K562 (cell line): ENCODE data around the gene CABLES1. TPM values are rescaled to one million over a fixed set of nuclear protein-coding genes. Genes with fewer than 3 reads are reported as not detected.

Experiments
- ARHGAP35 ChIP-seq: fragments of 450-650 bp; IDR thresholded peaks from 2 replicates; pipeline ENCODE4 v1.6.1; 2018; ENCODE audit not compliant: partially characterized antibody
- L3MBTL2 ChIP-seq: fragments of 450-650 bp; IDR thresholded peaks from 2 replicates; pipeline ENCODE4 v1.6.1; 2016; ENCODE audit warnings: mild to moderate bottlenecking, moderate library complexity
- polyA plus RNA-seq, 8 experiments: library from polyadenylated mRNA; depleted of rRNA in 4 of 8; stranded (reverse) in 5 of 8; unstranded in 3 of 8; fragments of >200 nt; fragmentation: Nextera tagmentation in 2 of 8; fragmentation: Illumina TruSeq in 1 of 8; extraction: Ambion mirVana in 2 of 8; extraction: Trizol in 1 of 8; gene quantifications; 2 replicates each; pipeline versions ENCODE4 v1.2.1 to v1.2.3, GENCODE V29; 2011 to 2014; ENCODE audit warnings: inconsistent platforms in 1 of 8, missing spikeins in 1 of 8
- total RNA-seq, 7 experiments: library from RNA; depleted of rRNA in 6 of 7; stranded (reverse); fragments of >200 nt in 6 of 7; fragmentation: Illumina TruSeq in 2 of 7; extraction: Trizol in 2 of 7; gene quantifications; 2 replicates each; pipeline versions ENCODE4 v1.2.1 to v1.2.3, GENCODE V29; 2011 to 2021; ENCODE audit warnings: low replicate concordance in 1 of 7
- TF ChIP-seq, protein P1 (sequence below): fragments of 450-650 bp; IDR thresholded peaks from 2 replicates; pipeline ENCODE4 v1.6.1; 2016; ENCODE audit warnings: mild to moderate bottlenecking, moderate library complexity
- TF ChIP-seq, protein P2 (sequence below): fragments of 250-450 bp; sonication (Bioruptor Pico); IDR thresholded peaks from 2 replicates; pipeline ENCODE4 v1.4.0; 2020; ENCODE audit warnings: borderline replicate concordance
- TF ChIP-seq, protein P3 (sequence below), 2 experiments: fragments of 450-650 bp in 1 of 2; sonication (generic) in 1 of 2; formaldehyde crosslinking in 1 of 2; IDR thresholded peaks; 2 replicates each; pipeline versions ENCODE4 v1.7.1 to v1.9.0; 2016 to 2022; ENCODE audit warnings: inconsistent platforms in 1 of 2, mild to moderate bottlenecking in 1 of 2, missing genetic modification reagents in 1 of 2

Gene CABLES1
- total and polyA plus RNA-seq, 9 of the 15 experiments (the other 6 are each of a cell fraction or from before 2014, with no cell fraction given) = 0.04 to 0.10 (median 0.06) TPM; not detected in 3

DNA sequence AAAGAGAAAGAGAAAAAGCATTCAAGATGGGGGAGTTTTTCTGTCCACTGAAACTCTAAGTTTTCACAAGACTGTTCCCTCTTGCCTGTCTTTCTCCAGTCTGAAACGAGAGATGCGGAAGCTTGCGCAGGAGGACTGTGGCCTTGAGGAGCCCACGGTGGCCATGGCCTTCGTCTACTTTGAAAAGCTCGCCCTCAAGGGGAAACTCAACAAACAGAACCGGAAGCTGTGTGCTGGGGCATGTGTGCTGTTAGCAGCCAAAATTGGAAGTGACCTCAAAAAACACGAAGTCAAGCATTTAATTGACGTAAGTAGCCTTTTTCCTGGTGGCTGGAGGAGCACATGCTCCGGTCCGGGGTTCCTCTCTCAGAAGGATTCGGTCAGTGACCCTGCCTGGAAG, 118.3 kb downstream of the CABLES1 start (continued):
- TF ChIP-seq, protein P1, sequence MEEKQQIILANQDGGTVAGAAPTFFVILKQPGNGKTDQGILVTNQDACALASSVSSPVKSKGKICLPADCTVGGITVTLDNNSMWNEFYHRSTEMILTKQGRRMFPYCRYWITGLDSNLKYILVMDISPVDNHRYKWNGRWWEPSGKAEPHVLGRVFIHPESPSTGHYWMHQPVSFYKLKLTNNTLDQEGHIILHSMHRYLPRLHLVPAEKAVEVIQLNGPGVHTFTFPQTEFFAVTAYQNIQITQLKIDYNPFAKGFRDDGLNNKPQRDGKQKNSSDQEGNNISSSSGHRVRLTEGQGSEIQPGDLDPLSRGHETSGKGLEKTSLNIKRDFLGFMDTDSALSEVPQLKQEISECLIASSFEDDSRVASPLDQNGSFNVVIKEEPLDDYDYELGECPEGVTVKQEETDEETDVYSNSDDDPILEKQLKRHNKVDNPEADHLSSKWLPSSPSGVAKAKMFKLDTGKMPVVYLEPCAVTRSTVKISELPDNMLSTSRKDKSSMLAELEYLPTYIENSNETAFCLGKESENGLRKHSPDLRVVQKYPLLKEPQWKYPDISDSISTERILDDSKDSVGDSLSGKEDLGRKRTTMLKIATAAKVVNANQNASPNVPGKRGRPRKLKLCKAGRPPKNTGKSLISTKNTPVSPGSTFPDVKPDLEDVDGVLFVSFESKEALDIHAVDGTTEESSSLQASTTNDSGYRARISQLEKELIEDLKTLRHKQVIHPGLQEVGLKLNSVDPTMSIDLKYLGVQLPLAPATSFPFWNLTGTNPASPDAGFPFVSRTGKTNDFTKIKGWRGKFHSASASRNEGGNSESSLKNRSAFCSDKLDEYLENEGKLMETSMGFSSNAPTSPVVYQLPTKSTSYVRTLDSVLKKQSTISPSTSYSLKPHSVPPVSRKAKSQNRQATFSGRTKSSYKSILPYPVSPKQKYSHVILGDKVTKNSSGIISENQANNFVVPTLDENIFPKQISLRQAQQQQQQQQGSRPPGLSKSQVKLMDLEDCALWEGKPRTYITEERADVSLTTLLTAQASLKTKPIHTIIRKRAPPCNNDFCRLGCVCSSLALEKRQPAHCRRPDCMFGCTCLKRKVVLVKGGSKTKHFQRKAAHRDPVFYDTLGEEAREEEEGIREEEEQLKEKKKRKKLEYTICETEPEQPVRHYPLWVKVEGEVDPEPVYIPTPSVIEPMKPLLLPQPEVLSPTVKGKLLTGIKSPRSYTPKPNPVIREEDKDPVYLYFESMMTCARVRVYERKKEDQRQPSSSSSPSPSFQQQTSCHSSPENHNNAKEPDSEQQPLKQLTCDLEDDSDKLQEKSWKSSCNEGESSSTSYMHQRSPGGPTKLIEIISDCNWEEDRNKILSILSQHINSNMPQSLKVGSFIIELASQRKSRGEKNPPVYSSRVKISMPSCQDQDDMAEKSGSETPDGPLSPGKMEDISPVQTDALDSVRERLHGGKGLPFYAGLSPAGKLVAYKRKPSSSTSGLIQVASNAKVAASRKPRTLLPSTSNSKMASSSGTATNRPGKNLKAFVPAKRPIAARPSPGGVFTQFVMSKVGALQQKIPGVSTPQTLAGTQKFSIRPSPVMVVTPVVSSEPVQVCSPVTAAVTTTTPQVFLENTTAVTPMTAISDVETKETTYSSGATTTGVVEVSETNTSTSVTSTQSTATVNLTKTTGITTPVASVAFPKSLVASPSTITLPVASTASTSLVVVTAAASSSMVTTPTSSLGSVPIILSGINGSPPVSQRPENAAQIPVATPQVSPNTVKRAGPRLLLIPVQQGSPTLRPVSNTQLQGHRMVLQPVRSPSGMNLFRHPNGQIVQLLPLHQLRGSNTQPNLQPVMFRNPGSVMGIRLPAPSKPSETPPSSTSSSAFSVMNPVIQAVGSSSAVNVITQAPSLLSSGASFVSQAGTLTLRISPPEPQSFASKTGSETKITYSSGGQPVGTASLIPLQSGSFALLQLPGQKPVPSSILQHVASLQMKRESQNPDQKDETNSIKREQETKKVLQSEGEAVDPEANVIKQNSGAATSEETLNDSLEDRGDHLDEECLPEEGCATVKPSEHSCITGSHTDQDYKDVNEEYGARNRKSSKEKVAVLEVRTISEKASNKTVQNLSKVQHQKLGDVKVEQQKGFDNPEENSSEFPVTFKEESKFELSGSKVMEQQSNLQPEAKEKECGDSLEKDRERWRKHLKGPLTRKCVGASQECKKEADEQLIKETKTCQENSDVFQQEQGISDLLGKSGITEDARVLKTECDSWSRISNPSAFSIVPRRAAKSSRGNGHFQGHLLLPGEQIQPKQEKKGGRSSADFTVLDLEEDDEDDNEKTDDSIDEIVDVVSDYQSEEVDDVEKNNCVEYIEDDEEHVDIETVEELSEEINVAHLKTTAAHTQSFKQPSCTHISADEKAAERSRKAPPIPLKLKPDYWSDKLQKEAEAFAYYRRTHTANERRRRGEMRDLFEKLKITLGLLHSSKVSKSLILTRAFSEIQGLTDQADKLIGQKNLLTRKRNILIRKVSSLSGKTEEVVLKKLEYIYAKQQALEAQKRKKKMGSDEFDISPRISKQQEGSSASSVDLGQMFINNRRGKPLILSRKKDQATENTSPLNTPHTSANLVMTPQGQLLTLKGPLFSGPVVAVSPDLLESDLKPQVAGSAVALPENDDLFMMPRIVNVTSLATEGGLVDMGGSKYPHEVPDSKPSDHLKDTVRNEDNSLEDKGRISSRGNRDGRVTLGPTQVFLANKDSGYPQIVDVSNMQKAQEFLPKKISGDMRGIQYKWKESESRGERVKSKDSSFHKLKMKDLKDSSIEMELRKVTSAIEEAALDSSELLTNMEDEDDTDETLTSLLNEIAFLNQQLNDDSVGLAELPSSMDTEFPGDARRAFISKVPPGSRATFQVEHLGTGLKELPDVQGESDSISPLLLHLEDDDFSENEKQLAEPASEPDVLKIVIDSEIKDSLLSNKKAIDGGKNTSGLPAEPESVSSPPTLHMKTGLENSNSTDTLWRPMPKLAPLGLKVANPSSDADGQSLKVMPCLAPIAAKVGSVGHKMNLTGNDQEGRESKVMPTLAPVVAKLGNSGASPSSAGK = 0 out of 2 replicates have a peak, but pooled peaks have one; percentile 17
- TF ChIP-seq, protein P2, sequence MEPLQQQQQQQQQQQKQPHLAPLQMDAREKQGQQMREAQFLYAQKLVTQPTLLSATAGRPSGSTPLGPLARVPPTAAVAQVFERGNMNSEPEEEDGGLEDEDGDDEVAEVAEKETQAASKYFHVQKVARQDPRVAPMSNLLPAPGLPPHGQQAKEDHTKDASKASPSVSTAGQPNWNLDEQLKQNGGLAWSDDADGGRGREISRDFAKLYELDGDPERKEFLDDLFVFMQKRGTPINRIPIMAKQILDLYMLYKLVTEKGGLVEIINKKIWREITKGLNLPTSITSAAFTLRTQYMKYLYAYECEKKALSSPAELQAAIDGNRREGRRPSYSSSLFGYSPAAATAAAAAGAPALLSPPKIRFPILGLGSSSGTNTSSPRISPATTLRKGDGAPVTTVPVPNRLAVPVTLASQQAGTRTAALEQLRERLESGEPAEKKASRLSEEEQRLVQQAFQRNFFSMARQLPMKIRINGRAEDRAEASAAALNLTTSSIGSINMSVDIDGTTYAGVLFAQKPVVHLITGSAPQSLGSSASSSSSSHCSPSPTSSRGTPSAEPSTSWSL = no peak
- TF ChIP-seq, protein P3, sequence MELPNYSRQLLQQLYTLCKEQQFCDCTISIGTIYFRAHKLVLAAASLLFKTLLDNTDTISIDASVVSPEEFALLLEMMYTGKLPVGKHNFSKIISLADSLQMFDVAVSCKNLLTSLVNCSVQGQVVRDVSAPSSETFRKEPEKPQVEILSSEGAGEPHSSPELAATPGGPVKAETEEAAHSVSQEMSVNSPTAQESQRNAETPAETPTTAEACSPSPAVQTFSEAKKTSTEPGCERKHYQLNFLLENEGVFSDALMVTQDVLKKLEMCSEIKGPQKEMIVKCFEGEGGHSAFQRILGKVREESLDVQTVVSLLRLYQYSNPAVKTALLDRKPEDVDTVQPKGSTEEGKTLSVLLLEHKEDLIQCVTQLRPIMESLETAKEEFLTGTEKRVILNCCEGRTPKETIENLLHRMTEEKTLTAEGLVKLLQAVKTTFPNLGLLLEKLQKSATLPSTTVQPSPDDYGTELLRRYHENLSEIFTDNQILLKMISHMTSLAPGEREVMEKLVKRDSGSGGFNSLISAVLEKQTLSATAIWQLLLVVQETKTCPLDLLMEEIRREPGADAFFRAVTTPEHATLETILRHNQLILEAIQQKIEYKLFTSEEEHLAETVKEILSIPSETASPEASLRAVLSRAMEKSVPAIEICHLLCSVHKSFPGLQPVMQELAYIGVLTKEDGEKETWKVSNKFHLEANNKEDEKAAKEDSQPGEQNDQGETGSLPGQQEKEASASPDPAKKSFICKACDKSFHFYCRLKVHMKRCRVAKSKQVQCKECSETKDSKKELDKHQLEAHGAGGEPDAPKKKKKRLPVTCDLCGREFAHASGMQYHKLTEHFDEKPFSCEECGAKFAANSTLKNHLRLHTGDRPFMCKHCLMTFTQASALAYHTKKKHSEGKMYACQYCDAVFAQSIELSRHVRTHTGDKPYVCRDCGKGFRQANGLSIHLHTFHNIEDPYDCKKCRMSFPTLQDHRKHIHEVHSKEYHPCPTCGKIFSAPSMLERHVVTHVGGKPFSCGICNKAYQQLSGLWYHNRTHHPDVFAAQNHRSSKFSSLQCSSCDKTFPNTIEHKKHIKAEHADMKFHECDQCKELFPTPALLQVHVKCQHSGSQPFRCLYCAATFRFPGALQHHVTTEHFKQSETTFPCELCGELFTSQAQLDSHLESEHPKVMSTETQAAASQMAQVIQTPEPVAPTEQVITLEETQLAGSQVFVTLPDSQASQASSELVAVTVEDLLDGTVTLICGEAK (IDR thresholded peaks at IDR 0.05) = no peak
- TF ChIP-seq, protein P3 (CRISPR knock-in tag; IDR thresholded peaks at IDR 0.05) = no peak
- no peak for TF ChIP-seq ARHGAP35
- TF ChIP-seq L3MBTL2 = 0 out of 2 replicates have a peak, but pooled peaks have one; percentile 20
